ENCODE measurements around the gene FOXN3.

- TF ChIP-seq CTCF (IDR thresholded peaks at IDR 0.05), result no peak
- no peak for TF ChIP-seq POLR2A (IDR thresholded peaks at IDR 0.05)
These were observed 51.8 kb downstream of the FOXN3 start for GRCh38 chr14:89365061-89365801.
